ENCODE results near the gene CYGB. TPM values are rescaled to one million over a fixed set of nuclear protein-coding genes. Genes with fewer than 3 reads are reported as not detected.

CYGB gene
- total and polyA plus RNA-seq, 4 donors: 0.83 to 7.8 (median 1.4) TPM

DNA sequence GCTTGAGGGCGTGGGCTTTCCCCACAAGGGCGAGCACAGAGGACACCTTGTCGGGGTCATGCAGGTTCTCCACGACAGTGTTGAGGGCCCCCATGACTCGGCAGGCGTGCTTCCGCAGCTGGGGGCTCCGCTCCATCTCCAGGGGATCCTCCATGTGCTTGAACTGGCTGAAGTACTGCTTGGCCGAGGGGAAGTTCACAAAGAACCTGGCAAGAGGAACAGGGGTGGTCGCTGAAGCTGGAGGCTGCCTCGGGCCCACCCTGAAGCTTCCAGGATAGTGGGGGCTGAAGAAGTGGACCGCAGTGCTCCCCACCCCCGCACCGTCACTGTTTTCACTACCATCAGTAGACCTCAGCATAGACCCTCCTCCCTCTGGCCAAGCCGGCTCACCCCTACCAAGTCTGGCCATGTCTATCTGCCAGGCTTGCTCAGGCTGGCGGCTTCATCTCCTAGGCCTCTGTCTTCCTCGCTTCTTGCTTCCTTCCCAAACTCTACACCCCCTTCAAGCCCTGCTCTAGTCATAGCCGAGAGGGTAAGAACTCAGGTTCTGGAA lies 5.9 kb downstream of the CYGB start:
- 90% methylated on average over 18 of the region's 18 CpGs for WGBS
- Histone ChIP-seq H3K9ac (ENCODE audit: low read depth in 1 of 2, low read length in 2 of 2) (no peak overlapping the region), H3K4me1 (ENCODE audit: control insufficient read depth in 4 of 4, insufficient read depth in 4 of 4, low read length in 3 of 4) (peaks cover 0 to 37% (median 13%) of the 10 kb centered on the region in 4 donors), H3K9me3 (ENCODE audit: control insufficient read depth in 4 of 4, low read length in 3 of 4) (no peaks in the 10 kb centered on the region), H3K4me3 (ENCODE audit: low read depth in 1 of 3, low read length in 3 of 3) (no peak overlapping the region), H3K27me3 (ENCODE audit: control insufficient read depth in 4 of 4, insufficient read depth in 4 of 4, low read length in 3 of 4) (no peaks in the 10 kb centered on the region), H3K36me3 (ENCODE audit: control insufficient read depth in 4 of 4, insufficient read depth in 3 of 4, low read depth in 1 of 4, low read length in 3 of 4) (no peaks in the 10 kb centered on the region), H3K27ac (ENCODE audit: low read depth in 1 of 2, low read length in 2 of 2) (peak overlapping the region in 1 of 2 donors; percentile 86)
- no peak for DNase-seq (ENCODE audit: low spot score)
- TF ChIP-seq, protein P1, sequence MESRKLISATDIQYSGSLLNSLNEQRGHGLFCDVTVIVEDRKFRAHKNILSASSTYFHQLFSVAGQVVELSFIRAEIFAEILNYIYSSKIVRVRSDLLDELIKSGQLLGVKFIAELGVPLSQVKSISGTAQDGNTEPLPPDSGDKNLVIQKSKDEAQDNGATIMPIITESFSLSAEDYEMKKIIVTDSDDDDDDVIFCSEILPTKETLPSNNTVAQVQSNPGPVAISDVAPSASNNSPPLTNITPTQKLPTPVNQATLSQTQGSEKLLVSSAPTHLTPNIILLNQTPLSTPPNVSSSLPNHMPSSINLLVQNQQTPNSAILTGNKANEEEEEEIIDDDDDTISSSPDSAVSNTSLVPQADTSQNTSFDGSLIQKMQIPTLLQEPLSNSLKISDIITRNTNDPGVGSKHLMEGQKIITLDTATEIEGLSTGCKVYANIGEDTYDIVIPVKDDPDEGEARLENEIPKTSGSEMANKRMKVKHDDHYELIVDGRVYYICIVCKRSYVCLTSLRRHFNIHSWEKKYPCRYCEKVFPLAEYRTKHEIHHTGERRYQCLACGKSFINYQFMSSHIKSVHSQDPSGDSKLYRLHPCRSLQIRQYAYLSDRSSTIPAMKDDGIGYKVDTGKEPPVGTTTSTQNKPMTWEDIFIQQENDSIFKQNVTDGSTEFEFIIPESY (IDR thresholded peaks at IDR 0.05): no peak
- TF ChIP-seq RXRA (IDR thresholded peaks at IDR 0.05): no peak

DNA sequence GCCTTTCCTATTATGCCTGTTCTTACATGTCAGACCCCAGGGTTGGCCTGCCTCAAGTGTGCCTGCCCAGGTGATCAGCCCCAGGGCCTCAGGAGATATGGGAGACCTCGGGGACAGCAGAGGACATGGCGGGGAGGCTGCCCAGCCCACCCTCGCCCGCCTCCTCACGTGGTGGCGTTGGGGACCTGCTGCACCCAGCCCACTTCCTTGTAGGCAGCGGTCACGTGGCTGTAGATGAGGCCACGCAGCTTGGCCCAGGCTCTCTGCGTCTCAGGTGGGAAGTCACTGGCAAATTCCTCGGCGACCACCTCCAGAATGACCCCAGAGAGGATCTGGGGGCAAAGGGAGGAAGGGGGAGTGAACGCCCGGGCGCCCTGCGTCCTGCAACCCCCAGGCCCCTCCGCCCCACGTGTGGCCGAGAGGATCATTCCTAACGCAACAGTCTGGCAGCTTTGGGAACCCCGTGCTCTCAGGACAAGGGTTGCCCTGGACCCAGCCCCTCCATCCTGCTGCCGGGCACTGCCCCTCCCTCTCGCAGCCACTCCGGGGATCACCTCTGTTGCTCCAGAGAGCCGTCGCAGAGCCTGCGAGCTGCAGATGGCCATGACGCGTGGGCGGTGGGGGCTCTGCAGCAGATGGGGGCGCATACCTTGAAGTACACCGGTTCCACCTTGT lies 6.6 kb downstream of the CYGB start:
- Histone ChIP-seq H3K27ac (ENCODE audit: low read depth in 1 of 2, low read length in 2 of 2) (peak overlapping the region; percentile 62 to 86), H3K9ac (ENCODE audit: low read depth in 1 of 2, low read length in 2 of 2) (no peak overlapping the region), H3K27me3 (ENCODE audit: control insufficient read depth in 4 of 4, insufficient read depth in 4 of 4, low read length in 3 of 4) (no peaks in the 10 kb centered on the region), H3K4me3 (ENCODE audit: low read depth in 1 of 3, low read length in 3 of 3) (no peak overlapping the region), H3K9me3 (ENCODE audit: control insufficient read depth in 4 of 4, low read length in 3 of 4) (no peaks in the 10 kb centered on the region), H3K4me1 (ENCODE audit: control insufficient read depth in 4 of 4, insufficient read depth in 4 of 4, low read length in 3 of 4) (peaks cover 0 to 37% (median 13%) of the 10 kb centered on the region in 4 donors), H3K36me3 (ENCODE audit: control insufficient read depth in 4 of 4, insufficient read depth in 3 of 4, low read depth in 1 of 4, low read length in 3 of 4) (no peaks in the 10 kb centered on the region)
- DNase-seq (ENCODE audit: low spot score): no peak
- WGBS: 88% methylated on average over 32 of the region's 32 CpGs
- TF ChIP-seq HNF4A (conservative IDR thresholded peaks at IDR 0.05) (peak in 1 of 2 donors; percentile 28), HNF4G (IDR thresholded peaks at IDR 0.05) (no peak)

DNA sequence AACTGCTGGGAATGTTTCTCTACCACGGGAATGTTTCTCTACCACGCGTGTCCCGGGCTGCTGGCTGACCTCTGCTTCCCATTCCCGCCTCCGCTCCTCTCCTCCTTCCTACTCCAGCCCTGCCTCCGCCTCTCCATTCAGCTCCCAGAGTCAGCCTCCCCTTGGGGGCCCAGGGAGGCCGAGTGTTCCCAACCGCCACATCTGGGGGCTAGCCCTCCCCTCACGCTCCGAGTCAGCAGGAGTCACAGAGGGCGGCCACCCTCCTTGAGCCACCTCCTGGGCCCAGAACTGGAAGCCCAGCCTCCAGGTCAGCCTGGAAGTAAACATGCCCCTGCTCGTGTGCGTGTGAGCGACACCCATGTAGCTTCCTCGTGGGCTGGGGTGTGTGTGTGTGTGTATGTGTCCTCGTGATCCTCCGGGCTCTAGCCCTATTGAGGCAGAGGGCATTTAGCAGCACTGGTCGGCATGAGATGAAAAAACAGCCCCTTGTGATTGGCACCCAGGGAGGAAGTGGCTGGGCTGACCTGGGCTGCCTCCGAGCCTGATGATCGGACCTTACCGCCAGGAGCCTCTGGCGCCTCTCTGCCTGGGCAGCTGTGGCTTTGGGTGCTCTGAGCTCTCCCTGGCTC lies 7.3 kb downstream of the CYGB start:
- Histone ChIP-seq H3K36me3 (ENCODE audit: control insufficient read depth in 4 of 4, insufficient read depth in 3 of 4, low read depth in 1 of 4, low read length in 3 of 4) (no peaks in the 10 kb centered on the region), H3K4me1 (ENCODE audit: control insufficient read depth in 4 of 4, insufficient read depth in 4 of 4, low read length in 3 of 4) (peaks cover 0 to 42% (median 13%) of the 10 kb centered on the region in 4 donors), H3K9me3 (ENCODE audit: control insufficient read depth in 4 of 4, low read length in 3 of 4) (no peaks in the 10 kb centered on the region), H3K9ac (ENCODE audit: low read depth in 1 of 2, low read length in 2 of 2) (no peak overlapping the region), H3K4me3 (ENCODE audit: low read depth in 1 of 3, low read length in 3 of 3) (no peak overlapping the region), H3K27ac (ENCODE audit: low read depth in 1 of 2, low read length in 2 of 2) (peak overlapping the region; percentile 62 to 86), H3K27me3 (ENCODE audit: control insufficient read depth in 4 of 4, insufficient read depth in 4 of 4, low read length in 3 of 4) (no peaks in the 10 kb centered on the region)
- WGBS: 66% methylated on average over 23 of the region's 23 CpGs
- DNase-seq (ENCODE audit: low spot score): no peak
- TF ChIP-seq HNF4A (conservative IDR thresholded peaks at IDR 0.05): peak in 1 of 2 donors; percentile 56
- TF ChIP-seq, protein P2, sequence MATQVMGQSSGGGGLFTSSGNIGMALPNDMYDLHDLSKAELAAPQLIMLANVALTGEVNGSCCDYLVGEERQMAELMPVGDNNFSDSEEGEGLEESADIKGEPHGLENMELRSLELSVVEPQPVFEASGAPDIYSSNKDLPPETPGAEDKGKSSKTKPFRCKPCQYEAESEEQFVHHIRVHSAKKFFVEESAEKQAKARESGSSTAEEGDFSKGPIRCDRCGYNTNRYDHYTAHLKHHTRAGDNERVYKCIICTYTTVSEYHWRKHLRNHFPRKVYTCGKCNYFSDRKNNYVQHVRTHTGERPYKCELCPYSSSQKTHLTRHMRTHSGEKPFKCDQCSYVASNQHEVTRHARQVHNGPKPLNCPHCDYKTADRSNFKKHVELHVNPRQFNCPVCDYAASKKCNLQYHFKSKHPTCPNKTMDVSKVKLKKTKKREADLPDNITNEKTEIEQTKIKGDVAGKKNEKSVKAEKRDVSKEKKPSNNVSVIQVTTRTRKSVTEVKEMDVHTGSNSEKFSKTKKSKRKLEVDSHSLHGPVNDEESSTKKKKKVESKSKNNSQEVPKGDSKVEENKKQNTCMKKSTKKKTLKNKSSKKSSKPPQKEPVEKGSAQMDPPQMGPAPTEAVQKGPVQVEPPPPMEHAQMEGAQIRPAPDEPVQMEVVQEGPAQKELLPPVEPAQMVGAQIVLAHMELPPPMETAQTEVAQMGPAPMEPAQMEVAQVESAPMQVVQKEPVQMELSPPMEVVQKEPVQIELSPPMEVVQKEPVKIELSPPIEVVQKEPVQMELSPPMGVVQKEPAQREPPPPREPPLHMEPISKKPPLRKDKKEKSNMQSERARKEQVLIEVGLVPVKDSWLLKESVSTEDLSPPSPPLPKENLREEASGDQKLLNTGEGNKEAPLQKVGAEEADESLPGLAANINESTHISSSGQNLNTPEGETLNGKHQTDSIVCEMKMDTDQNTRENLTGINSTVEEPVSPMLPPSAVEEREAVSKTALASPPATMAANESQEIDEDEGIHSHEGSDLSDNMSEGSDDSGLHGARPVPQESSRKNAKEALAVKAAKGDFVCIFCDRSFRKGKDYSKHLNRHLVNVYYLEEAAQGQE (IDR thresholded peaks at IDR 0.05): peak; percentile 81
- TF ChIP-seq NR2F2 (IDR thresholded peaks at IDR 0.05): peak; percentile 56
- no peak for TF ChIP-seq EGR1 (IDR thresholded peaks at IDR 0.05; ENCODE audit: low read depth in 2 of 2)
- TF ChIP-seq YY1 (IDR thresholded peaks at IDR 0.05): no peak
- TF ChIP-seq RAD21 (IDR thresholded peaks at IDR 0.05): no peak
- TF ChIP-seq GABPA (IDR thresholded peaks at IDR 0.05 in 1 of 2, conservative IDR thresholded peaks at IDR 0.05 in 1 of 2): no peak
- TF ChIP-seq, protein P3, sequence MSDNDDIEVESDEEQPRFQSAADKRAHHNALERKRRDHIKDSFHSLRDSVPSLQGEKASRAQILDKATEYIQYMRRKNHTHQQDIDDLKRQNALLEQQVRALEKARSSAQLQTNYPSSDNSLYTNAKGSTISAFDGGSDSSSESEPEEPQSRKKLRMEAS (IDR thresholded peaks at IDR 0.05): no peak
- TF ChIP-seq, protein P1 (IDR thresholded peaks at IDR 0.05): no peak
- TF ChIP-seq RXRA (IDR thresholded peaks at IDR 0.05): peak in 1 of 2 donors; percentile 75
- peak; percentile 67 for TF ChIP-seq SP1 (IDR thresholded peaks at IDR 0.05)
- TF ChIP-seq JUND (IDR thresholded peaks at IDR 0.05): no peak
- TF ChIP-seq FOXA1 (IDR thresholded peaks at IDR 0.05): no peak
- TF ChIP-seq, protein P4, sequence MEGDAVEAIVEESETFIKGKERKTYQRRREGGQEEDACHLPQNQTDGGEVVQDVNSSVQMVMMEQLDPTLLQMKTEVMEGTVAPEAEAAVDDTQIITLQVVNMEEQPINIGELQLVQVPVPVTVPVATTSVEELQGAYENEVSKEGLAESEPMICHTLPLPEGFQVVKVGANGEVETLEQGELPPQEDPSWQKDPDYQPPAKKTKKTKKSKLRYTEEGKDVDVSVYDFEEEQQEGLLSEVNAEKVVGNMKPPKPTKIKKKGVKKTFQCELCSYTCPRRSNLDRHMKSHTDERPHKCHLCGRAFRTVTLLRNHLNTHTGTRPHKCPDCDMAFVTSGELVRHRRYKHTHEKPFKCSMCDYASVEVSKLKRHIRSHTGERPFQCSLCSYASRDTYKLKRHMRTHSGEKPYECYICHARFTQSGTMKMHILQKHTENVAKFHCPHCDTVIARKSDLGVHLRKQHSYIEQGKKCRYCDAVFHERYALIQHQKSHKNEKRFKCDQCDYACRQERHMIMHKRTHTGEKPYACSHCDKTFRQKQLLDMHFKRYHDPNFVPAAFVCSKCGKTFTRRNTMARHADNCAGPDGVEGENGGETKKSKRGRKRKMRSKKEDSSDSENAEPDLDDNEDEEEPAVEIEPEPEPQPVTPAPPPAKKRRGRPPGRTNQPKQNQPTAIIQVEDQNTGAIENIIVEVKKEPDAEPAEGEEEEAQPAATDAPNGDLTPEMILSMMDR (IDR thresholded peaks at IDR 0.05; ENCODE audit: low read depth, low read length, missing input control): no peak
- TF ChIP-seq, protein P5, sequence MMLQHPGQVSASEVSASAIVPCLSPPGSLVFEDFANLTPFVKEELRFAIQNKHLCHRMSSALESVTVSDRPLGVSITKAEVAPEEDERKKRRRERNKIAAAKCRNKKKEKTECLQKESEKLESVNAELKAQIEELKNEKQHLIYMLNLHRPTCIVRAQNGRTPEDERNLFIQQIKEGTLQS (IDR thresholded peaks at IDR 0.05): no peak
